OCI-M2 (cell line): ENCODE results near the gene SAMD14.

Experiments
- DNase-seq: peaks from one replicate; lab custom pipeline; 2025; ENCODE audit not compliant: unreplicated experiment; lab: John Stamatoyannopoulos, UW

SAMD14 gene

GRCh38 chr17:50113624-50114320, 16.2 kb downstream of the SAMD14 start:
- no peak for DNase-seq

- no peak for DNase-seq
Measured at GRCh38 chr17:50112694-50113093, 17.3 kb downstream of the SAMD14 start.

- DNase-seq: no peak
Measured at GRCh38 chr17:50111673-50112655, 18.0 kb downstream of the SAMD14 start.

GRCh38 chr17:50110591-50111349, 19.2 kb downstream of the SAMD14 start:
- no peak for DNase-seq

- no peak for DNase-seq
Measured at GRCh38 chr17:50109785-50110184, 20.2 kb downstream of the SAMD14 start.

- no peak for DNase-seq
Measured at GRCh38 chr17:50109207-50109606, 20.8 kb downstream of the SAMD14 start.

GRCh38 chr17:50108556-50108955, 21.4 kb downstream of the SAMD14 start:
- DNase-seq: no peak

- no peak for DNase-seq
Measured at GRCh38 chr17:50107790-50108414, 22.1 kb downstream of the SAMD14 start.

- no peak for DNase-seq
Measured at GRCh38 chr17:50106393-50107131, 23.4 kb downstream of the SAMD14 start.

- DNase-seq: no peak
Measured at GRCh38 chr17:50105811-50106210, 24.1 kb downstream of the SAMD14 start.

GRCh38 chr17:50103941-50104340, 26.0 kb downstream of the SAMD14 start:
- DNase-seq: no peak

GRCh38 chr17:50103252-50103651, 26.7 kb downstream of the SAMD14 start:
- DNase-seq: no peak

GRCh38 chr17:50102164-50102991, 27.6 kb downstream of the SAMD14 start:
- DNase-seq: no peak

GRCh38 chr17:50101346-50102163, 28.4 kb downstream of the SAMD14 start:
- DNase-seq: no peak

- no peak for DNase-seq
Measured at GRCh38 chr17:50100921-50101345, 29.0 kb downstream of the SAMD14 start.

GRCh38 chr17:50100480-50100883, 29.5 kb downstream of the SAMD14 start:
- DNase-seq: no peak

GRCh38 chr17:50099003-50099402, 31.0 kb downstream of the SAMD14 start:
- no peak for DNase-seq

GRCh38 chr17:50098583-50098982, 31.4 kb downstream of the SAMD14 start:
- no peak for DNase-seq
